HG03439 (cell line): ENCODE data around the gene RIN3.
"Not testable (repeated sequence)": the region's sequence is repeated elsewhere in the genome, so short reads cannot be mapped to it uniquely, and the experiment has no call there.

Experiments
- ATAC-seq: cut with Tn5 transposase; IDR thresholded peaks from one replicate; pipeline ENCODE4 v1.9.1; 2021; ENCODE audit warnings: mild to moderate bottlenecking, moderate library complexity; ENCODE audit not compliant: unreplicated experiment

RIN3 gene

GRCh38 chr14:92622311-92622710 is 108.7 kb downstream of the RIN3 start:
- no peak for ATAC-seq

- no peak for ATAC-seq
Measured at GRCh38 chr14:92624764-92625163, 111.2 kb downstream of the RIN3 start.

GRCh38 chr14:92625213-92625612 is 111.6 kb downstream of the RIN3 start:
- no peak for ATAC-seq

GRCh38 chr14:92626041-92626440 is 112.5 kb downstream of the RIN3 start:
- no peak for ATAC-seq

GRCh38 chr14:92627707-92628215 is 114.2 kb downstream of the RIN3 start:
- ATAC-seq = no peak

GRCh38 chr14:92628636-92629035 is 115.1 kb downstream of the RIN3 start:
- no peak for ATAC-seq

GRCh38 chr14:92630367-92630766 is 116.8 kb downstream of the RIN3 start:
- no peak for ATAC-seq

- no peak for ATAC-seq
Measured at GRCh38 chr14:92631098-92631497, 117.5 kb downstream of the RIN3 start.

- ATAC-seq = no peak
Measured at GRCh38 chr14:92632546-92633273, 119.1 kb downstream of the RIN3 start.

- no peak for ATAC-seq
Measured at GRCh38 chr14:92633274-92633616, 119.7 kb downstream of the RIN3 start.

- ATAC-seq = no peak
Measured at GRCh38 chr14:92633724-92634123, 120.1 kb downstream of the RIN3 start.

- ATAC-seq = no peak
Measured at GRCh38 chr14:92635031-92635430, 121.5 kb downstream of the RIN3 start.

- ATAC-seq = no peak
Measured at GRCh38 chr14:92635896-92636295, 122.3 kb downstream of the RIN3 start.

GRCh38 chr14:92637228-92637627 is 123.6 kb downstream of the RIN3 start:
- ATAC-seq = no peak

- ATAC-seq = no peak
Measured at GRCh38 chr14:92637864-92638263, 124.3 kb downstream of the RIN3 start.

GRCh38 chr14:92638266-92638665 is 124.7 kb downstream of the RIN3 start:
- ATAC-seq = no peak

- no peak for ATAC-seq
Measured at GRCh38 chr14:92638904-92639303, 125.3 kb downstream of the RIN3 start.

GRCh38 chr14:92639472-92640117 is 126.0 kb downstream of the RIN3 start:
- ATAC-seq = not testable (repeated sequence)

GRCh38 chr14:92641306-92641705 is 127.7 kb downstream of the RIN3 start:
- no peak for ATAC-seq

- no peak for ATAC-seq
Measured at GRCh38 chr14:92644171-92644969, 130.8 kb downstream of the RIN3 start.

- no peak for ATAC-seq
Measured at GRCh38 chr14:92644970-92645515, 131.5 kb downstream of the RIN3 start.
